Breast epithelium (tissue), 4 donors: Measurements from ENCODE around the gene ZNF610. TPM values are rescaled to one million over a fixed set of nuclear protein-coding genes. Genes with fewer than 3 reads are reported as not detected.

Experiments
- DNase-seq, 2 donors: peaks; one replicate each; pipeline ENCODE4 v3.0.0-alpha.2; 2019; ENCODE audit warnings: low spot score in 2 of 2
- H3K27ac ChIP-seq, 2 donors: fragments of 200-600 bp; sonication (generic) in 1 of 2; one replicate each; pipeline ENCODE4 v1.5.1; 2016 to 2019; ENCODE audit warnings: mild to moderate bottlenecking in 1 of 2
- H3K27me3 ChIP-seq, 2 donors: fragments of 200-600 bp; sonication (generic) in 1 of 2; one replicate each; pipeline versions ENCODE4 v1.5.1 to v1.6.0; 2017 to 2019; ENCODE audit warnings: control low read depth in 1 of 2, mild to moderate bottlenecking in 1 of 2
- H3K36me3 ChIP-seq: fragments of 200-600 bp; one replicate; pipeline ENCODE4 v1.5.1; 2019
- H3K4me1 ChIP-seq, 2 donors: fragments of 200-600 bp; sonication (generic); one replicate each; pipeline ENCODE4 v1.5.1; 2016 to 2019; ENCODE audit warnings: control low read depth in 1 of 2
- H3K4me3 ChIP-seq, 3 donors: fragments of 200-600 bp; sonication (generic); 1 replicate in 2 of 3; 2 replicates in 1 of 3; pipeline ENCODE4 v1.5.1; 2016 to 2019; ENCODE audit warnings: mild to moderate bottlenecking in 3 of 3, moderate library complexity in 2 of 3
- H3K9me3 ChIP-seq, 2 donors: fragments of 200-600 bp; sonication (generic) in 1 of 2; one replicate each; pipeline ENCODE4 v1.5.1; 2016 to 2019; ENCODE audit warnings: control low read depth in 1 of 2
- CTCF ChIP-seq, 3 donors: fragments of 450-650 bp; IDR thresholded peaks; one replicate each; pipeline ENCODE4 v1.5.1; 2016 to 2017; ENCODE audit warnings: antibody characterized with exemption in 3 of 3, mild to moderate bottlenecking in 3 of 3, moderate library complexity in 3 of 3
- POLR2A ChIP-seq: fragments of 450-650 bp; IDR thresholded peaks from one replicate; pipeline ENCODE4 v1.6.1; 2016; ENCODE audit warnings: antibody characterized with exemption, mild to moderate bottlenecking, moderate library complexity
- POLR2AphosphoS5 ChIP-seq, 3 donors: sonication (generic); formaldehyde crosslinking; IDR thresholded peaks; one replicate each; pipeline ENCODE4 v1.6.1; 2017; ENCODE audit warnings: antibody characterized with exemption in 3 of 3
- intact Hi-C: fragments of 100-400 bp; cut with DNase I; formaldehyde crosslinking; loops from one replicate; pipeline ENCODE4 v1.15.1; 2023; ENCODE audit warnings: low total_unique reads
- total RNA-seq, 3 donors: library from RNA; depleted of rRNA; stranded (reverse); fragments of >200 nt; gene quantifications; one replicate each; pipeline ENCODE4 v1.1.0, GENCODE V29; 2016

Gene ZNF610
- total RNA-seq, 3 donors from 2014 or later = 1.1 to 7.0 (median 2.6) TPM

GRCh38 chr19:52296773-52297600 lies 39.1 kb upstream of the ZNF610 start, which contains the start of gene ZNF480:
Gene ZNF480, plus strand, starts transcription at chr19:52297169. Its CDS starts 3,244 bp downstream, at chr19:52300413.
- H3K27ac ChIP-seq = peak within 1 kb of the TSS; percentile 88 to 97
- peak; percentile 55 to 73 (median 65) for TF ChIP-seq POLR2AphosphoS5 (IDR thresholded peaks at IDR 0.05)
- no peak for TF ChIP-seq POLR2A
- peak in 1 of 3 donors; percentile 17 for TF ChIP-seq CTCF (IDR thresholded peaks at IDR 0.05)
- peaks cover 5 to 9% of the 10 kb centered on the region in 2 donors for H3K9me3 ChIP-seq
- H3K4me1 ChIP-seq = no peaks in the 10 kb centered on the region
- intact Hi-C loops = no loop called here
- no peaks in the 10 kb centered on the region for H3K36me3 ChIP-seq
- H3K27me3 ChIP-seq = no peaks in the 10 kb centered on the region
- peak within 1 kb of the TSS; percentile 79 to 97 (median 83) for H3K4me3 ChIP-seq
- peak; percentile 53 to 79 for DNase-seq

- intact Hi-C loops = no loop called here
Observed at GRCh38 chr19:52297601-52298364, 38.3 kb upstream of the ZNF610 start.

GRCh38 chr19:52307275-52307674 lies 28.8 kb upstream of the ZNF610 start:
- no peaks in the 10 kb centered on the region for H3K4me1 ChIP-seq
- peaks cover 73 to 97% of the 10 kb centered on the region in 2 donors for H3K9me3 ChIP-seq
- H3K27me3 ChIP-seq = no peaks in the 10 kb centered on the region
- no peak for DNase-seq
- no peak overlapping the region for H3K4me3 ChIP-seq
- H3K27ac ChIP-seq = no peak overlapping the region
- H3K36me3 ChIP-seq = peaks cover 2% of the 10 kb centered on the region
- intact Hi-C loops = no loop called here
- TF ChIP-seq CTCF (IDR thresholded peaks at IDR 0.05) (no peak), POLR2AphosphoS5 (IDR thresholded peaks at IDR 0.05) (no peak)

More at GRCh38 chr19:52297601-52298364, 38.3 kb upstream of the ZNF610 start:
- Histone ChIP-seq H3K27me3 (no peaks in the 10 kb centered on the region), H3K4me3 (peak overlapping the region; percentile 79 to 97 (median 83)), H3K27ac (peak overlapping the region; percentile 88 to 97), H3K4me1 (no peaks in the 10 kb centered on the region), H3K36me3 (no peaks in the 10 kb centered on the region), H3K9me3 (peaks cover 4 to 13% of the 10 kb centered on the region in 2 donors)
- DNase-seq = no peak
- peak in 1 of 3 donors; percentile 4 for TF ChIP-seq CTCF (IDR thresholded peaks at IDR 0.05)
- TF ChIP-seq POLR2A = no peak

GRCh38 chr19:52322429-52322828 lies 13.6 kb upstream of the ZNF610 start:
- Histone ChIP-seq H3K27me3 (no peaks in the 10 kb centered on the region), H3K27ac (no peak overlapping the region), H3K36me3 (peaks cover 26% of the 10 kb centered on the region), H3K9me3 (peaks cover 96 to 100% of the 10 kb centered on the region in 2 donors), H3K4me1 (no peaks in the 10 kb centered on the region), H3K4me3 (no peak overlapping the region)
- intact Hi-C loops = no loop called here
- TF ChIP-seq CTCF (IDR thresholded peaks at IDR 0.05) (no peak), POLR2AphosphoS5 (IDR thresholded peaks at IDR 0.05) (no peak), POLR2A (no peak)
- DNase-seq = no peak

- no peaks in the 10 kb centered on the region for H3K36me3 ChIP-seq
- intact Hi-C loops = no loop called here
- H3K27me3 ChIP-seq = no peaks in the 10 kb centered on the region
- H3K9me3 ChIP-seq = peaks cover 62 to 85% of the 10 kb centered on the region in 2 donors
- H3K27ac ChIP-seq = no peak overlapping the region
- no peak for TF ChIP-seq CTCF (IDR thresholded peaks at IDR 0.05)
- TF ChIP-seq POLR2A = no peak
- no peak for TF ChIP-seq POLR2AphosphoS5 (IDR thresholded peaks at IDR 0.05)
- no peak overlapping the region for H3K4me3 ChIP-seq
- no peaks in the 10 kb centered on the region for H3K4me1 ChIP-seq
- DNase-seq = no peak
Observed at GRCh38 chr19:52331757-52332156, 4.3 kb upstream of the ZNF610 start.
